Measurements from ENCODE around the gene LIMD2.

The LIMD2 gene

GRCh38 chr17:63675231-63675606 is 24.7 kb downstream of the LIMD2 start:
- Histone ChIP-seq H2AFZ (peak overlapping the region; percentile 62), H3K9ac (no peak overlapping the region), H3K27me3 (ENCODE audit: control insufficient read depth, insufficient read depth, low read length) (no peaks in the 10 kb centered on the region), H3K27ac (peak overlapping the region; percentile 84), H3K36me3 (ENCODE audit: control insufficient read depth, insufficient read depth, low read length) (no peaks in the 10 kb centered on the region), H3K79me2 (peaks cover 24% of the 10 kb centered on the region), H3K9me3 (ENCODE audit: control insufficient read depth, low read length) (no peaks in the 10 kb centered on the region), H3K4me2 (ENCODE audit: low read length) (peak overlapping the region; percentile 63), H3K4me1 (peaks cover 42% of the 10 kb centered on the region), H3K4me3 (ENCODE audit: low read depth, low read length) (peak overlapping the region; percentile 33)
- TF ChIP-seq, protein P1, sequence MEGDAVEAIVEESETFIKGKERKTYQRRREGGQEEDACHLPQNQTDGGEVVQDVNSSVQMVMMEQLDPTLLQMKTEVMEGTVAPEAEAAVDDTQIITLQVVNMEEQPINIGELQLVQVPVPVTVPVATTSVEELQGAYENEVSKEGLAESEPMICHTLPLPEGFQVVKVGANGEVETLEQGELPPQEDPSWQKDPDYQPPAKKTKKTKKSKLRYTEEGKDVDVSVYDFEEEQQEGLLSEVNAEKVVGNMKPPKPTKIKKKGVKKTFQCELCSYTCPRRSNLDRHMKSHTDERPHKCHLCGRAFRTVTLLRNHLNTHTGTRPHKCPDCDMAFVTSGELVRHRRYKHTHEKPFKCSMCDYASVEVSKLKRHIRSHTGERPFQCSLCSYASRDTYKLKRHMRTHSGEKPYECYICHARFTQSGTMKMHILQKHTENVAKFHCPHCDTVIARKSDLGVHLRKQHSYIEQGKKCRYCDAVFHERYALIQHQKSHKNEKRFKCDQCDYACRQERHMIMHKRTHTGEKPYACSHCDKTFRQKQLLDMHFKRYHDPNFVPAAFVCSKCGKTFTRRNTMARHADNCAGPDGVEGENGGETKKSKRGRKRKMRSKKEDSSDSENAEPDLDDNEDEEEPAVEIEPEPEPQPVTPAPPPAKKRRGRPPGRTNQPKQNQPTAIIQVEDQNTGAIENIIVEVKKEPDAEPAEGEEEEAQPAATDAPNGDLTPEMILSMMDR (IDR thresholded peaks at IDR 0.05), result no peak

GRCh38 chr17:63672856-63673255 is 27.1 kb downstream of the LIMD2 start:
- Histone ChIP-seq H3K4me3 (ENCODE audit: low read depth, low read length) (no peak overlapping the region), H3K4me2 (ENCODE audit: low read length) (no peak overlapping the region), H3K9ac (no peak overlapping the region), H3K9me3 (ENCODE audit: control insufficient read depth, low read length) (no peaks in the 10 kb centered on the region), H3K36me3 (ENCODE audit: control insufficient read depth, insufficient read depth, low read length) (no peaks in the 10 kb centered on the region), H2AFZ (no peak overlapping the region), H3K4me1 (peaks cover 42% of the 10 kb centered on the region), H3K27ac (no peak overlapping the region), H3K27me3 (ENCODE audit: control insufficient read depth, insufficient read depth, low read length) (no peaks in the 10 kb centered on the region), H3K79me2 (peaks cover 6% of the 10 kb centered on the region)
- TF ChIP-seq, protein P1 (IDR thresholded peaks at IDR 0.05), result no peak

GRCh38 chr17:63665527-63666214 is 34.3 kb downstream of the LIMD2 start:
- Histone ChIP-seq H3K27me3 (ENCODE audit: control insufficient read depth, insufficient read depth, low read length) (no peaks in the 10 kb centered on the region), H3K9me3 (ENCODE audit: control insufficient read depth, low read length) (no peaks in the 10 kb centered on the region), H3K4me1 (no peaks in the 10 kb centered on the region), H3K79me2 (peaks cover 7% of the 10 kb centered on the region), H3K4me2 (ENCODE audit: low read length) (no peak overlapping the region), H2AFZ (no peak overlapping the region), H3K4me3 (ENCODE audit: low read depth, low read length) (no peak overlapping the region), H3K9ac (no peak overlapping the region), H3K36me3 (ENCODE audit: control insufficient read depth, insufficient read depth, low read length) (no peaks in the 10 kb centered on the region), H3K27ac (peak overlapping the region; percentile 27)
- TF ChIP-seq, protein P1 (IDR thresholded peaks at IDR 0.05), result no peak

DNA sequence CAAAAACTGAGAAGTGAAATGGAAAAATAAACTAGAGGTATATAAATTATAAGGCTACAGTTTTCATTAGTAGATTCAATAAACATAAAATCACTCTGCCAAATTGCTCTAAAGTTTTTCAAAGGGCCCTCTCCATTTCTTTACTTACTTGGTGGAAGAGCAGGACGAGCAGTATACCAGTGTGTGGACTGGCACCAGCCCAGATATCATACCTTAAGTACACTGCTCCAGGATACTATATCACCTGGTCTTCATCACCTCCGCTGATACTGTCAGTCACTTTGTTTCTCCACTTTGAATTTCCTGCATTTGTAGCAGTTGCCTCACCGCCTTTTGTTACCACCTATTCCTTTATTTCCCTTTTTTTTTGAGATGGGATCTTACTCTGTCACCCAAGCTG is 40.1 kb downstream of the LIMD2 start:
- Histone ChIP-seq H3K27ac (no peak overlapping the region), H3K9ac (no peak overlapping the region), H3K79me2 (no peaks in the 10 kb centered on the region), H3K9me3 (ENCODE audit: control insufficient read depth, low read length) (no peaks in the 10 kb centered on the region), H3K4me2 (ENCODE audit: low read length) (no peak overlapping the region), H3K4me1 (peaks cover 5% of the 10 kb centered on the region), H3K27me3 (ENCODE audit: control insufficient read depth, insufficient read depth, low read length) (no peaks in the 10 kb centered on the region), H3K36me3 (ENCODE audit: control insufficient read depth, insufficient read depth, low read length) (no peaks in the 10 kb centered on the region), H2AFZ (no peak overlapping the region), H3K4me3 (ENCODE audit: low read depth, low read length) (no peak overlapping the region)
- TF ChIP-seq, protein P1 (IDR thresholded peaks at IDR 0.05), result no peak

DNA sequence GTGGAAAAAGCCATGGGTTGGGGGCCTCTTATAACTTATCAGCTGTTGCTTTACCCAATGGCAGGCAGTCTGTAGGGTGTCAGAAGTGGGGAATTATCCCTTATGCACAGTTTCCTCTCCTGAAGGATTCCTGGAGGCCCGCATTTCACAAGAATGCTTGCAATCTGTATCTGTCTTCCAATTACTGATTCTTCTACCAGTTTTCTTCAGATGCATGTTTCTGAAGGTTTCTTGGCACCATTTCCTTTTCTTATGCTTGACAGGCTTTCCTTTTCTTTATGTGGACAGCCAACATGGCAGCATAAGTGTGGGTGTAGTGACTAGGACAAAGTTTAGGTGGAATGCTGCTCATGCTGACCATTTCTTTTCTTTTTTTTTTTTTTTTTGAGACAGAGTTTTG is 41.6 kb downstream of the LIMD2 start:
- H3K27ac ChIP-seq, result peak overlapping the region; percentile 52
- TF ChIP-seq, protein P1 (IDR thresholded peaks at IDR 0.05), result no peak
- no peaks in the 10 kb centered on the region for H3K79me2 ChIP-seq
- H3K36me3 ChIP-seq (ENCODE audit: control insufficient read depth, insufficient read depth, low read length), result no peaks in the 10 kb centered on the region
- no peak overlapping the region for H3K4me3 ChIP-seq (ENCODE audit: low read depth, low read length)
- no peak overlapping the region for H2AFZ ChIP-seq
- no peaks in the 10 kb centered on the region for H3K9me3 ChIP-seq (ENCODE audit: control insufficient read depth, low read length)
- no peak overlapping the region for H3K9ac ChIP-seq
- H3K27me3 ChIP-seq (ENCODE audit: control insufficient read depth, insufficient read depth, low read length), result no peaks in the 10 kb centered on the region
- no peak overlapping the region for H3K4me2 ChIP-seq (ENCODE audit: low read length)
- peaks cover 5% of the 10 kb centered on the region for H3K4me1 ChIP-seq
